GM12878 (cell line): ENCODE measurements around the gene CMSS1.

Source experiments
- CREB1 ChIP-seq: IDR thresholded peaks from 2 replicates; pipeline ENCODE4 v1.6.1; 2012; ENCODE audit warnings: low read depth, mild to moderate bottlenecking, inconsistent platforms
- CTCF ChIP-seq, 3 experiments: IDR thresholded peaks in 2 of 3; conservative IDR thresholded peaks in 1 of 3; 2 replicates each; pipeline ENCODE4 v1.5.1; 2011; ENCODE audit warnings: low read depth in 3 of 3, low read length in 3 of 3, mild to moderate bottlenecking in 3 of 3, control low read depth in 2 of 3, moderate library complexity in 2 of 3, inconsistent platforms in 1 of 3, mixed read lengths in 1 of 3; ENCODE audit not compliant: control insufficient read depth in 2 of 3, insufficient read depth in 1 of 3; ENCODE audit errors: extremely low read depth in 1 of 3
- FOXM1 ChIP-seq: IDR thresholded peaks from 2 replicates; pipeline ENCODE4 v1.6.1; 2012; ENCODE audit warnings: low read depth, mild to moderate bottlenecking, inconsistent platforms, low read length, moderate library complexity
- HDAC6 ChIP-seq: fragments of 200-600 bp; sonication (generic); IDR thresholded peaks from one replicate; pipeline ENCODE4 v1.8.0; 2017; ENCODE audit warnings: antibody characterized with exemption; ENCODE audit not compliant: unreplicated experiment
- JUND ChIP-seq: IDR thresholded peaks from 2 replicates; pipeline ENCODE4 v1.6.1; 2012; ENCODE audit warnings: low read depth, mild to moderate bottlenecking, low read length, improper control_type of control experiment, moderate library complexity
- MEF2B ChIP-seq: fragments of 450-650 bp; IDR thresholded peaks from 2 replicates; pipeline ENCODE4 v1.6.1; 2018; ENCODE audit warnings: mild to moderate bottlenecking, moderate library complexity; ENCODE audit not compliant: partially characterized antibody, poor library complexity, severe bottlenecking
- MXI1 ChIP-seq: fragments of 150-350 bp; IDR thresholded peaks from 2 replicates; pipeline ENCODE4 v1.6.1; 2011; ENCODE audit warnings: low read depth, mild to moderate bottlenecking, inconsistent platforms, low read length, improper control_type of control experiment
- NFIC ChIP-seq: IDR thresholded peaks from 2 replicates; pipeline ENCODE4 v1.6.1; 2012; ENCODE audit warnings: low read depth, mild to moderate bottlenecking, inconsistent platforms, low read length, moderate library complexity
- POLR2A ChIP-seq: IDR thresholded peaks from 2 replicates; pipeline ENCODE4 v1.6.1; 2011; ENCODE audit warnings: low read depth, mild to moderate bottlenecking, low read length
- REST ChIP-seq: IDR thresholded peaks from 2 replicates; pipeline ENCODE4 v1.6.1; 2012; ENCODE audit warnings: mild to moderate bottlenecking, low read depth, low read length
- ZNF217 ChIP-seq: fragments of 450-650 bp; IDR thresholded peaks from 2 replicates; pipeline ENCODE4 v1.6.1; 2017; ENCODE audit warnings: antibody characterized with exemption, mild to moderate bottlenecking
- ZNF24 ChIP-seq: fragments of 450-650 bp; IDR thresholded peaks from 2 replicates; pipeline ENCODE4 v1.6.1; 2017; ENCODE audit warnings: antibody characterized with exemption, mild to moderate bottlenecking
- ZSCAN29 ChIP-seq: fragments of 450-650 bp; IDR thresholded peaks from 2 replicates; pipeline ENCODE4 v1.6.1; 2017; ENCODE audit warnings: mild to moderate bottlenecking, moderate library complexity
- ZZZ3 ChIP-seq: IDR thresholded peaks from 2 replicates; pipeline ENCODE4 v1.6.1; 2011; ENCODE audit warnings: low read depth; ENCODE audit not compliant: control insufficient read depth, insufficient read length

- TF ChIP-seq REST = no peak
- no peak for TF ChIP-seq FOXM1
- TF ChIP-seq MEF2B = no peak
- no peak for TF ChIP-seq POLR2A
- TF ChIP-seq CTCF (IDR thresholded peaks at IDR 0.05 in 2 of 3, conservative IDR thresholded peaks at IDR 0.05 in 1 of 3; ENCODE audit: control insufficient read depth in 2 of 3, extremely low read depth in 1 of 3, insufficient read depth in 1 of 3, low read depth in 3 of 3, low read length in 3 of 3) = no peak
- no peak for TF ChIP-seq ZZZ3
- no peak for TF ChIP-seq ZNF24
- no peak for TF ChIP-seq JUND
- no peak for TF ChIP-seq MXI1
- no peak for TF ChIP-seq CREB1
- TF ChIP-seq ZNF217 = no peak
- TF ChIP-seq HDAC6 = no peak
- no peak for TF ChIP-seq NFIC
- no peak for TF ChIP-seq ZSCAN29
Observed at GRCh38 chr3:100183608-100184125, 366.0 kb downstream of the CMSS1 start.
